HL-60/S4 (cell line): ENCODE measurements around the gene LPCAT1.
"Not testable (repeated sequence)": the region's sequence is repeated elsewhere in the genome, so short reads cannot be mapped to it uniquely, and the experiment has no call there.

Source experiments
- in situ Hi-C: fragments of 300-500 bp; cut with MboI; formaldehyde crosslinking; loops from 2 replicates; pipeline ENCODE4 v1.14.3; 2022; ENCODE audit warnings: low sequenced_read_pairs

Gene LPCAT1

DNA sequence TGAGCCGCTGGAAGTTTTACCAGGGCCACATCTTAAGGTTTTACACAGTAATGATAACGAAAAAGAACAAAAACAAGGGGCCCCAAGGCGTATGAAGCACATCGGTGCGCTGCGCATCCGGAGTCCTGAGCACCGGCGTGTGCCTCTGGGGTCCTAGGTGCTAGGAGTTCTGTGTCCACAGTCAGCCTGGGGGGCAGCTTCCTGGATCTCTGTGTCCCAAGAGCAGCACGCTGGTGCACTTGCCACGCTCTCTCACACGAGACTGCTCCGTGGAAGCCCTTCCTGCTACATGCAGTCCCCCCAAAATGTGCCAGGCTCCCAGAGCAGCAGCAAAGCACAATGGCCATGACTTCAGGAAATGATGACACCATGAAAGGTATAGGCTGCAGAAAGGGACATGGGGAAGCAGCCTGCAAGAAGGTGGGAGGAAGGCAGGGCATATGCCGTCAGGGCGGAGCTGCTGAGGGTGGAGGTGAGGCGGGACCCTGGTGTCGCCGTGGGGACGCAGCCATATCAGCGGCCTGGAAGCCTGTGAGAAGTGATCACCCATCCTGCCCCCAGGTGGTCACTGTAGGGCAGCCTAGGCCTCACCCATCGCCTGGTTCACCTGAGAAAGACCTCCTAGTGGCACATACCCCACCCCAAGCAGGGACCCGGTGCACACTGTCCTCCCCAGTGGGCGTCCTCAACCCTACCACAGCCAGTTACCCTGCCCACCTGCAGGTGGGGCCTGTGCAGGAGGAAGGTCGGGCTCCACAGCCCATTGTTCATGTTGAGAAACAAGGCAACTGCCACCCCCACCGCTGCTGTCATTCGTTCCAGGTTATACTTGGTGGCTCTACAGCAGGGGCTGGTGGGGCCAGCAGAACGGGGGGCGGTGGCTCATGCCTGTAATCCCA, 54.9 kb downstream of the LPCAT1 start:
- in situ Hi-C loops = no loop called here

DNA sequence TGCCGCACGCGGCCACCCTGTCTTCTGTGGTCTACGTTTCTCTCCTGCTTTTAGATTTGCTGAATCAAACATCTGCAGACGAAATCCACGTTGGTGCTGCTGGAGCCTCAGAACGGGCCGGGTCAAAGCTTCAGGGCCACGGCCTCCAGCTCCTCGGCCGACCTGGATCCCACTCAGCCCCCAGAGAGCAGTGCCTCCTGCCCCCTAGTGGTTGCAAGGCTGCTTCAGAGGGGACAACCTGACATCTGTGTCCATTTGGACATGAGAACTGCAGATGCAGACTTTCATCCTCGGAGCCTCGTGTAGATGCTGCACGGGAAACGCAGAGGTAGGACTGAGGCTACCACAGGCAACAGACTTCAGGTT, 55.5 kb downstream of the LPCAT1 start:
- in situ Hi-C loops = no loop called here

DNA sequence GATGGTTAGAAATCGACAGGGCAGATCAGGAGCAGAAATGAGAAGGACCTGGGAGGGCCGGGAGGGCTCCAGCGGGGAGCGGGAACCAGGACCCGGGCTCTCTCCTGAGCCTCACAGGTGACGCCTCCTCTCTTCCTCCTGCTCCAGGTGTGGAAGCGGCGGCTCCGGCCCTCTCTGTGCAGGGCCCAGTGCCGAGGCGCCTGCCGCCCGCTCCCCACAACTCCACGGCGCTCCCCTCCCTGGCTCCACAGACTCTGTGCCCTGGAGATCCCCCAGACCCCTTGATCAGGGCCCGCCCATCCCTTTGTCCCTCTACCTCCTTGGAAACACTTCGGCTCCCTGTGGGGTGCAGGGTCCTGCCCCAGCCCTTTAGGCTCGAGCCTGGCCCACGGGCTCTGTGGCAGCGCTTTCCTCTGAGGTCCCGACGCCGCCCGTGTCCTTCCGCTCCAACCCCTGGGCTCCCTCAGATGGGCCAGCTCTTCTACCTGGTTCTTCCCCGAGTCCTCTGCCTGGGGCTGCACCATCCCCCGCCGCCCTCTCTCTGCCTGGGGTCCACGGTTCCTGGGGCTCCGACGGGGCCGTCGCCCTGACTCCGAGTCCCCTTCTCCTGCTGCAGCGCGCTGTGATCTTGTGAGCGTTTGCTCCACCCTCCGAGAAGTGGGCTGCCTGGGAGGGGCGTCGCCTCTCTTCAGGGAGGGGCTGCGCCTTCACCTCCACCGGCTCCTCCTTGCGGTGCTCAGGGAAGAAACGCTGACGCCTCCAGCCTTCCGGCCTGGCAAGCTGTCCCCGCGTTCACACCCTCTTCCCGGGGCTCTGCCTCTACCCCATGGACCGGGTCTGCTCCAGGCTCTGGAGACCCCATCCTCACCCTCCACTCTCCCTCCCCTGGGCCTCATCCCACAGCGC, 56.2 kb downstream of the LPCAT1 start:
- in situ Hi-C loops = no loop called here

DNA sequence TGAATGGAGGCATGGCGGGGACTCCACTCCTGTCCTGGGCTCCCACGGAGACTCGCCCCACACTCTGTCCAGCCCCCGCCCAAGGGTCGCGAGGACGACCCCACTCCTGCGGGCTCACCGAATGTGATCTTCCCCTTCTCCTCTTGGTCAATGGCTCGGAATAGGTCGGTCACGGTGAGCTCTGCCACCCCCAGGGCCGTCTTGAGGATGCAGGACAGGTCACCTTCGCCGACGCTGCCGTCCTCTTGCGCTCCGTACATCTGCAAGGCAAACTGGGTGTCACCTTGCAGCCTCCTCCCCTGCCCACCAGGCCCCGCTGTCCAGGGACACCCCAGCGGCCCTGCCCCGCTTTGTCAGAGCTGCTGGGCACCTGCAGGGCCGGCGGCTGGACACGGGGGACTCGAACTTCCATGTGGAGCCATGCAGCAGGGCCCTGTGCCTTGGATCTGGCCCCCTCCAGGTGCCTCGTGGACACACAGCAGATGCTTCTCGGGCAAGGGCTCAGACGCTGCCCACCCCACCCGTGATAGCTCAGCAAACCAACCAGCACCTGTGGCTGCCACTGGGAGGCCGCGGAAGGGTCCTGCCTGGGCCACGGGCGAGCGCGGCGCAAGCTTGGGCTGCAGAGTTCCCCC, 57.0 kb downstream of the LPCAT1 start:
- in situ Hi-C loops = no loop called here

DNA sequence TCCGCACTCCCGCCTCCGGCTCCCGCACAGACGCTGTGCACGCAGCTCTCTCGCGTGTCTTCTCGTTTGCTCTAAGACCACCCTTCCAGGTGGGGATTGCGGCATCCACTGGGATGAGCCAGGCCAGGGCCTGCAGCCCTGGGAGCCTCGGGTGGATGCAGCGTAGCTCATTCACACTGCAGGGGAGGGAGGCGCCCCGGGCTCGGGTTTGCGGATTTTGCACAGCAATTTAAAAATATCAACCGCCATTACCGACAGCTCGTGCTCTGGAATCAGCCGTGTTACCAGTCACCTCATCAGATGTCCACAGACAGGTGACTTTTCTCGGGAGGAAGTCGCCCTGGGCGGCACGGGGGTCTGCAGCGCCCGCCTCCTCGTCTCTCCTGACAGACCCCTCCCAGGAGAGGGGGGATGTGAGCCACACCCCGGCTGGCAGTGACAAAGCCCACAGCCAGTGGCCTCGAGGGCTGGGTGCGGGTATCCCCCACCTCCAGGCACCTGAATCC, 57.7 kb downstream of the LPCAT1 start:
- in situ Hi-C loops = no loop called here

DNA sequence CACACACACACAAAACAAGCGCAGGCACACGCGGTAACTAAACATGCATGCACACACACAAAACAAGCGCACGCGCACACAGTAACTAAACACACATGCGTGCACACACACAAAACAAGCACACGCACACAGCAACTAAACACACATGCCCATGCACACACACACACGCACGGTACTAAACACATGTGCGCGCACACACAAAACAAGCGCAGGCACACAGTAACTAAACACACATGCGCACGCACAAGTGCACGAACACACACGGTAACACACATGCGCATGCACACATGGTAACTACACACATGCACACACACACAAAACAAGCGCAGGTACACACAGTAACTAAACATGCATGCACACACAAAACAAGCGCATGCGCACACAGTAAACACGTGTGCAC, 58.6 kb downstream of the LPCAT1 start:
- in situ Hi-C loops = no loop called here

DNA sequence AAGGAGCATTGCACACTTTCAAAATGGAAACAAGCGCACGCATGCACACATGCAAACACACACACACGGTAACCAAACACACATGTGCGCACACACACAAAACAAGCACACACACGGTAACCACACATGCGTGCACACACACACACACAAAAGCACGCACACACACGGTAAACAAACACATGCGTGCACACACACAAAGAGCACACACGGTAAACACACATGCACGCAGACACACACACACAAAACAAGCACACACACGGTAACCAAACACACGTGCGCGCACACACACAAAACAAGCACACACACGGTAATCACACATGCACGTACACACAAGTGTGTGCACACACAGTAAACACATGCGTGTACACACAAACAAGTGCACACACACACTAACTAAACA, 59.2 kb downstream of the LPCAT1 start:
- in situ Hi-C loops = no loop called here

DNA sequence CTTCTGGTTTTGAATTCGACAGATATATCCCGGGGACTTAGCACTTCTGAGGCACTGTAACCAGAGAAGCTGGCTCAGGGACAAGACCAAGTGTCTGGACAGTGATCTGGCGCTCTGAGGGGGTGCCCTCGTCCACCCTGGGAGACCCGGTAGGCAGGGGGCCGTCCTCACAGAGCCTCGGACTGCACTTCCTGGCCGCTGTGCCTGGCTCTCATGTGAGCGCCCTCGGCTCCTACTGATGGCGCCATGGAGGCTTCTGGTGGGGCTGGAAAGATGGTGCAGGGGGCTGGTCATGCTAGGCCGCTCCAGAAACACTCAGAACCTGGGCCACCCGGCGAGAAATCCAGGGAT, 59.7 kb downstream of the LPCAT1 start:
- in situ Hi-C loops = no loop called here

DNA sequence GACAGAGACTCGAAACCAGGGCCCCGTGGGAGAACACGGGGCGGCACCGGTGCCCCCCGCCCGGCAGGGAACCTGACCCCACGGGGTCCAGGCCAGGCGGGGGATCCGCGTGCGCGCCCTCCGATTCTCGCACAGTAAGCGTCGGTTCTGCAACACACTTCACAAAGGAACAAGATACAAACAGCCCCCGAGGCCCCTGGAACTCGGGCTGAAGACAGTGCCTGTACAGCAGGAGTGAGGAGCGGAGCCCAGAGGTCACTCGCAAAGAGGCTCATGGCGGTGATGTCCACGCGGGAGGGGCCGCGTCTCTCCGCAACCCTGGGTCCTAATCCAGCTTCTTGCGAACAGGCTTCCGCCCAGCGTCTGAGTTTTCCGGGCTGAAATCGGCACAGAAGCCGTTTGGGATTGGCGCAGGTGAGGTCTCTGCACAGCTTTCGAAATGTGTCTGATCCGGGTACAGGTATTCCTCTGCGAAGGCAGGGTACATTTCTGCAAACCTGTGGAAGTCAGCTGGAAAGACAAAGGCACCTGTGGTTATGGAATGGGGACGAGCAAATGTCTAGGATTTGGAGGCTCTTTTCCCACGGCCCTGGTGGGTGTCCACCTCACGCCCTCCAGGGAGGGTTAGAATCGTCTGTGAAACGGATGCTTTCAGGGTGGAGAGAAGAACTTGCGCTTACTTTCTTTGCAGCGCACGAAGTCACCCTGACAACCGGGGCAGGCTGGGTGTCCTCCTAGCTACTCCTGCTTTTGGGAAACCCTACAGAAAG, 60.2 kb downstream of the LPCAT1 start:
- in situ Hi-C loops = no loop called here

DNA sequence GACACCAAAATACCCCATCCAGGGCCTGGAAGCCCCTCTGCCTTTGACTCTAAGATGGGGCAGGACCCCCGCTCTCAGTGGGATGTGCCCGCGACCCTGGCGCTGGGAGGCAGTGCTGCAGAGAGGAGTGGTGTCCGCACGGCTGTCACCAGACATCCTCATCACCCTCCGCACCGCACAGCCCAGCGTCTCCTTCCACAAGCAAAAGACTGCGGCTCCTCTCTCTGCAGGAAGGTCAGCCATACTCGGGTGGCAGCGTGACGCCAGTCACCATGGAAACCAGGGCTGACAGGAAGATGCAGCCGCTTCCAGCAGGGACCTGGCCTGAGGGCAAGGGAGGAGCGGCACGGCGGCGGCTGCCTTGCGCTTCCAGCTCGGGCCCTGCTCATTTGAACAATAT, 61.4 kb downstream of the LPCAT1 start:
- in situ Hi-C loops = no loop called here

DNA sequence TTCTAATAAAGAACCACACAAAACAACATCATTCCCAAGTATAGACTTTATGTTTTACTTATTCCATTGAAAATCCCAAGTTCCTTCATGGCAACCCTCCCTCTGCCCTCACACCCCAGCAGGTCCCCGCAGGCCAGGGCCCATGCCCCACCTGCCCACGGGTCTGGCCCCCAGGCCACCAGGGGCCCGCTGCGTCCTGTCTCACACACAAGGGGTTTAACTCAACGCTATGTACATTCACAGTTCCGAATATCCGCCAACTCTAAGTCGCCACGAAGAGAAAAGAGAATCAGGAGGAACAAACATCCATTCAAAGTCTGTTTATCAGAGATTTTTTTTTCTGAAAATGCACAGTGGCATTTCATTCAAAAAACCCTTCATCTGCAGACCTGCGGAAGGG, 62.4 kb downstream of the LPCAT1 start:
- in situ Hi-C loops = no loop called here

DNA sequence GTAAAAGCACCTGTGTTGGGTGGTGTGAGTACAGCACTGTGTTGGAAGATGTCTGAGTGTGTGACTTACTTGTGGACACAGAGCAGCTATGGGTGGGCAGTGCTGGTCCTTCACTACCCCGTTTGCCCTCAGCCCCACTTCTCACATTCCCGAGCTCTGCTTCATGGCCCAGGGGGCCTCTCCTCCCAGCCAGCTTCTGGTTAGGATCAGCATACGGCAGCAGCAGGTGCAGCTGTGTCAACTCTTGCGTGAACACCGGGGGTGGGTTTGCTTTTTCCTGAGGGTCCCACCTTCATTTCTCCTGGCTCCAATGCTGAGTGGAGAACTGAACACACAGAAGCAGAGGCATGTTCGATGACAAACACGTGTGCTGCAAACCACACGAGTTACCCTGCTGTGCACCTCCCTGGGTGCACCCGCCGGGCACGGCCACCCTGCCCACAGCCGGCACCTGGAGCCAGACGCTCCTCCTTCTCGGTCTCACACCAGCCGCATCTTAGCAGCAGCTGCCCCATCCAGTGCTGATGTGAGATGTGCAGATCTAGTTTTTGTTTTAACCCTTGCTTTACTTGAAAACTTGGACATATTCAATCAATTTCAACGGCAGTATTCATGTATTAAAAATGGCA, 63.6 kb downstream of the LPCAT1 start:
- in situ Hi-C loops = no loop called here

DNA sequence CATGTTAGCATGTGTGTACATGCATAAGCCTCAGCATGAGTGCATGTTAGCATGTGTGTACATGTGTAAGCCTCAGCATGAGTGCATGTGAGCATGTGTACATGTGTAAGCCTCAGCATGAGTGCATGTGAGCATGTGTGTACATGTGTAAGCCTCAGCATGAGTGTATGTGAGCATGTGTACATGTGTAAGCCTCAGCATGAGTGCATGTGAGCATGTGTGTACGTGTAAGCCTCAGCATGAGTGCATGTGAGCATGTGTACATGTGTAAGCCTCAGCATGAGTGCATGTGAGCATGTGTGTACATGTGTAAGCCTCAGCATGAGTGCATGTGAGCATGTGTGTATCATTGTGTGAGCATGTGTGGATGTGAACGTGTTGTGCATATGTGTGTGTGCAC, 64.3 kb downstream of the LPCAT1 start:
- in situ Hi-C loops = not testable (repeated sequence)

DNA sequence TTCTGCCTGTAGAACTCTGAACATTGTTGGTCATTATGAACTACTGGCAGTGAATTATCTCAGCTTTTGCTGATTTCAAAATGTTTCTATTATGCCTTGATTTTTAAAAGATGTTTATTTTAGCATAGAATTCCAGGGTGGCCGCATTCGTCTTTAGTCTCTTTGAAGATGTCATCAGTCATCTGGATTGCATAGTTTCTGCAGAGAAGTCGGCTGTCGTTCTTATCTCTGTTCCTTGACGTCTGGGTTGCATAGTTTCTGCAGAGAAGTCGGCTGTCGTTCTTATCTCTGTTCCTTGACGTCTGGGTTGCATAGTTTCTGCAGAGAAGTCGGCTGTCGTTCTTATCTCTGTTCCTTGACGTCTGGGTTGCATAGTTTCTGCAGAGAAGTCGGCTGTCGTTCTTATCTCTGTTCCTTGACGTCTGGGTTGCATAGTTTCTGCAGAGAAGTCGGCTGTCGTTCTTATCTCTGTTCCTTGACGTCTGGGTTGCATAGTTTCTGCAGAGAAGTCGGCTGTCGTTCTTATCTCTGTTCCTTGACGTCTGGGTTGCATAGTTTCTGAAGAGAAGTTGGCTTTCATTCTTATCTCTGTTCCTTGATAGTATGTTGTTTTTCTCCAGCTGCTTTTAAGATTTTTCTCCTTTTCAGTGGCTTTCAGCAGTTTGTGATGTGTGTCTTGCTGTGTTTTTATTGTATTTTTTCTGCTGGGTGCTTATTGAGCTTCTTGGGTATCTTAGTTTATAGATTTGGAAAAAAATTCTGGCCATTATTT, 67.5 kb downstream of the LPCAT1 start:
- in situ Hi-C loops = not testable (repeated sequence)

DNA sequence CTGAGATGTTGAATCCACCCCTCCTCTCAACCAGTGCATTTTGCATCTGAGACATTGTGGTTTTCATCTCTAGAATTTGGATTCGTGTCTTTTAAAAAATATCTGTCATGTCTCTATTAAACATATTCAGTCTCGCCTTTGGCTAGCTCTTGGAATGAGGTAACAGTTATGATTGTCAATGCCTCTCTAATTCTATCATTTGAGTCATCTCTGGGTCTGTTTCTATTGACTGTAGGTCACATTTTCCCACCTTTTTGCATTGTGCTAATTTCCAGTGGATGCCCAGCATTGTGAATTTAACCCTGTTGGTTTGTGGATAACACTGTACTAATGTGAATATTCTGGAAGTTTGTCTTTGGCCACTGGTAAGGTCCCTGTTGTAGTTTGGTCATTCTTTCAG, 70.1 kb downstream of the LPCAT1 start:
- in situ Hi-C loops = no loop called here

DNA sequence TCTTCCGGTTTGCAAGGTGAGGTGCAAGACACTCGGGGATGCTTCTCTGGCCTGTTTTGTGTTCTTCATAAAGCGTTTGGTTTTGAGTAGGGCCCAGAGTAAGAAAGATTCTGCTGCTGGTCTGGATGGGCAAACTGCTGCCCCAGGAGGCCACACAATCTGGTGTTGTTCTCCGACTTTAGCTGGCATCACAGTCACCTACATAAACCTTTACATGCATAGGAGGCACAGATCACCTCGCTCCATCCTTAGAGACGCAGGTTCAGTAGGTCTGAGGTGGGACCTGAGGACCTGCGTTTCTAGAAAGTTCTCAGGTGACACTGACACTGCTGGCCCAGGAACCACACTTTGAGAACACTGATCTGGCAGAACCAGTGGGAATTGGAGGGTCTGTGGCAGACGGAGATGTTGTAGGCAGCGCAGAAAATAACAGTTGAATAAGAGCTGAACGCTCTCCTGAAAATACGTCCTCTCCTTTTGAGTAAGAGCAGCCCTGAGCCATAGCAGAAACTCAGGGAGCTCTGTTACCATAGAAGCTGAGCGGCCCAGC, 74.6 kb downstream of the LPCAT1 start:
- in situ Hi-C loops = no loop called here

DNA sequence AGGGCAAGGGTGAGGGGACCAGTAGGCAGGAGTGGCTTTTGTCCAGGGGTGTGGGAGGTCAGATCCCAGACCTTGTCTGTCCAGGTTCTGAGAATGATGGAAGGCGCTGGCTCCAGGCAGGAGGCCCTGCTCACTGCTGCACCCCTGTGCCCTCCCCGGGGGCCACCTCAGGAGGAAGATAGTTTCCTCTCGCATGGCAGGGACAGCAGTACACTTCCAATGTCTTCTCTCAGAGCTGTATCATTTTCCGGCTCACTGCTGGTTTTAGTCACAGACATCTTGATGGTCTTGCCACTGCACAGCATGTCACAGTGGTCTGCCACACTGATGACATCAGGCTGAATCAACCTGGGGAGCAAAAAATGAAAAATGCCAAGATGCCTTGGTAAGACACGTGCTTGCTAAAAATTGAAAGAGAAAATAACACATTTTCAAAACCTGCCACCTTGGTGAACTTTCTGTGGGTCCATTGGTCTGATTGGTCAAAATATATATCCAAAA, 75.2 kb downstream of the LPCAT1 start:
- in situ Hi-C loops = no loop called here

DNA sequence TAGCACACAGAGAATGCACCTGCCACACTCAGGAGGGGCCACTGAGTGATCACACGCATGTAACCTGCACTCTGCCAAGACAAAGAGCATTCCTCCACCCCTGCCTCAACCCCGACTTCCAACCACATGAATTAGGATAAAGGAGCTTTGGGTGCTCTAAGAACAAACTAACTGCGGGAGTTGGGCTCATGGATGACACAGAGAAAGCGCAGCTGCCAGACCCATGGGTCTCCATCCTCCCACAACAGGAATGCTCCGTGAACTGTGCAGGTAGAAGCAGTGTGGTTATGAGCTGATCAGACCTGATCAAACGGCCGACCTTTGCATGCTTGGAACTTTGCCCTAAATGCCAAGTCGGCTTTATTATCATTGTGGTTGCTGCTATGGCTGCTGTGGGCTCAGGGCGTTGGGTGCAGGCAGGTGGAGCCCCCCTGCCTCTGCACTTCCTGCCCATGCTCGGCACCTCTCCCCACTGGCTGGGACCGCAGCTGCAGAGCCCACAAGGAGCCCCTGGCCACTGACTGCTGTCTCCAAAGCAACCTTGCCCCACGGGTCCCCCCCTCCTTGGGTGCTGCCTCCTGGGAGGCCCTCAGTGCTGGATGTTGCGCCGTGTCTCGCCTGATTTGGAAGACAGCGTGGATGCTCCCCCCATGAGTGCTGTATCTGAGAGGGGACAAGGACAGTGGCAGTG, 75.9 kb downstream of the LPCAT1 start:
- in situ Hi-C loops = no loop called here
